ENCODE measurements around the gene CYB5R2.

DNA sequence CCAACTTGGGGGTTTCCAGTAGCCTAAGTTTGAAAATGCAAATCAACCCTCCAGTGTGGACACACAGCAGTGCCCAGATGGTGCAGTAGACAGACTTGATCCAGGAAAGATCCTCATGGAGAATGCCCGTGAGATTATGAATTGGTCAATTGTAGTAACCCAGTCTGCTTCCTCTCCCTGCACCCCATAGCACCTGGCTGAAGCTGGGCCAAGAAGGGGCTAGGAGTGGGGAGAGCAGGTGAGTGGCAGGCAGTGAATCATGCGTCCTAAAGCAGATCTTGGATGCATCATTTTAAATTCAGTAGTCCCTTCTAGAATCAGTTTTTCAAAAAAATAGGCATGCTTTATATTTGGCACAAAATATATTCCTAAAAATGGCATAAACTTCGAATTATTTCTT is 52.2 kb downstream of the CYB5R2 start:
- TF ChIP-seq ZFP30 (CRISPR knock-in tag; IDR thresholded peaks at IDR 0.05): no peak
- no peak for TF ChIP-seq ZNF70 (CRISPR knock-in tag; IDR thresholded peaks at IDR 0.05)
- TF ChIP-seq TOX (CRISPR knock-in tag; IDR thresholded peaks at IDR 0.05; ENCODE audit: borderline replicate concordance): no peak
- TF ChIP-seq ZNF8 (CRISPR knock-in tag; IDR thresholded peaks at IDR 0.05): no peak
- TF ChIP-seq, protein P1, sequence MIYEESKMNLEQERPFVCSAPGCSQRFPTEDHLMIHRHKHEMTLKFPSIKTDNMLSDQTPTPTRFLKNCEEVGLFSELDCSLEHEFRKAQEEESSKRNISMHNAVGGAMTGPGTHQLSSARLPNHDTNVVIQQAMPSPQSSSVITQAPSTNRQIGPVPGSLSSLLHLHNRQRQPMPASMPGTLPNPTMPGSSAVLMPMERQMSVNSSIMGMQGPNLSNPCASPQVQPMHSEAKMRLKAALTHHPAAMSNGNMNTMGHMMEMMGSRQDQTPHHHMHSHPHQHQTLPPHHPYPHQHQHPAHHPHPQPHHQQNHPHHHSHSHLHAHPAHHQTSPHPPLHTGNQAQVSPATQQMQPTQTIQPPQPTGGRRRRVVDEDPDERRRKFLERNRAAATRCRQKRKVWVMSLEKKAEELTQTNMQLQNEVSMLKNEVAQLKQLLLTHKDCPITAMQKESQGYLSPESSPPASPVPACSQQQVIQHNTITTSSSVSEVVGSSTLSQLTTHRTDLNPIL (CRISPR knock-in tag; IDR thresholded peaks at IDR 0.05; ENCODE audit: low read depth): no peak
- TF ChIP-seq, protein P2, sequence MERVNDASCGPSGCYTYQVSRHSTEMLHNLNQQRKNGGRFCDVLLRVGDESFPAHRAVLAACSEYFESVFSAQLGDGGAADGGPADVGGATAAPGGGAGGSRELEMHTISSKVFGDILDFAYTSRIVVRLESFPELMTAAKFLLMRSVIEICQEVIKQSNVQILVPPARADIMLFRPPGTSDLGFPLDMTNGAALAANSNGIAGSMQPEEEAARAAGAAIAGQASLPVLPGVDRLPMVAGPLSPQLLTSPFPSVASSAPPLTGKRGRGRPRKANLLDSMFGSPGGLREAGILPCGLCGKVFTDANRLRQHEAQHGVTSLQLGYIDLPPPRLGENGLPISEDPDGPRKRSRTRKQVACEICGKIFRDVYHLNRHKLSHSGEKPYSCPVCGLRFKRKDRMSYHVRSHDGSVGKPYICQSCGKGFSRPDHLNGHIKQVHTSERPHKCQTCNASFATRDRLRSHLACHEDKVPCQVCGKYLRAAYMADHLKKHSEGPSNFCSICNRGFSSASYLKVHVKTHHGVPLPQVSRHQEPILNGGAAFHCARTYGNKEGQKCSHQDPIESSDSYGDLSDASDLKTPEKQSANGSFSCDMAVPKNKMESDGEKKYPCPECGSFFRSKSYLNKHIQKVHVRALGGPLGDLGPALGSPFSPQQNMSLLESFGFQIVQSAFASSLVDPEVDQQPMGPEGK (CRISPR knock-in tag; IDR thresholded peaks at IDR 0.05; ENCODE audit: borderline replicate concordance): no peak
- TF ChIP-seq GLIS3 (CRISPR knock-in tag; IDR thresholded peaks at IDR 0.05): no peak
- TF ChIP-seq RARB (CRISPR knock-in tag; IDR thresholded peaks at IDR 0.05): no peak
- no peak for TF ChIP-seq ZC3H10 (CRISPR knock-in tag; IDR thresholded peaks at IDR 0.05)
- no peak for TF ChIP-seq ISL1 (CRISPR knock-in tag; IDR thresholded peaks at IDR 0.05)
- TF ChIP-seq, protein P3, sequence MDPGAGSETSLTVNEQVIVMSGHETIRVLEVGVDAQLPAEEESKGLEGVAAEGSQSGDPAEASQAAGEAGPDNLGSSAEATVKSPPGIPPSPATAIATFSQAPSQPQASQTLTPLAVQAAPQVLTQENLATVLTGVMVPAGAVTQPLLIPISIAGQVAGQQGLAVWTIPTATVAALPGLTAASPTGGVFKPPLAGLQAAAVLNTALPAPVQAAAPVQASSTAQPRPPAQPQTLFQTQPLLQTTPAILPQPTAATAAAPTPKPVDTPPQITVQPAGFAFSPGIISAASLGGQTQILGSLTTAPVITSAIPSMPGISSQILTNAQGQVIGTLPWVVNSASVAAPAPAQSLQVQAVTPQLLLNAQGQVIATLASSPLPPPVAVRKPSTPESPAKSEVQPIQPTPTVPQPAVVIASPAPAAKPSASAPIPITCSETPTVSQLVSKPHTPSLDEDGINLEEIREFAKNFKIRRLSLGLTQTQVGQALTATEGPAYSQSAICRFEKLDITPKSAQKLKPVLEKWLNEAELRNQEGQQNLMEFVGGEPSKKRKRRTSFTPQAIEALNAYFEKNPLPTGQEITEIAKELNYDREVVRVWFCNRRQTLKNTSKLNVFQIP (CRISPR knock-in tag; IDR thresholded peaks at IDR 0.05; ENCODE audit: borderline replicate concordance, low read depth): no peak
- TF ChIP-seq, protein P4, sequence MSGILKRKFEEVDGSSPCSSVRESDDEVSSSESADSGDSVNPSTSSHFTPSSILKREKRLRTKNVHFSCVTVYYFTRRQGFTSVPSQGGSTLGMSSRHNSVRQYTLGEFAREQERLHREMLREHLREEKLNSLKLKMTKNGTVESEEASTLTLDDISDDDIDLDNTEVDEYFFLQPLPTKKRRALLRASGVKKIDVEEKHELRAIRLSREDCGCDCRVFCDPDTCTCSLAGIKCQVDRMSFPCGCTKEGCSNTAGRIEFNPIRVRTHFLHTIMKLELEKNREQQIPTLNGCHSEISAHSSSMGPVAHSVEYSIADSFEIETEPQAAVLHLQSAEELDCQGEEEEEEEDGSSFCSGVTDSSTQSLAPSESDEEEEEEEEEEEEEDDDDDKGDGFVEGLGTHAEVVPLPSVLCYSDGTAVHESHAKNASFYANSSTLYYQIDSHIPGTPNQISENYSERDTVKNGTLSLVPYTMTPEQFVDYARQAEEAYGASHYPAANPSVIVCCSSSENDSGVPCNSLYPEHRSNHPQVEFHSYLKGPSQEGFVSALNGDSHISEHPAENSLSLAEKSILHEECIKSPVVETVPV (CRISPR knock-in tag; IDR thresholded peaks at IDR 0.05): no peak
- TF ChIP-seq BACH2 (CRISPR knock-in tag; IDR thresholded peaks at IDR 0.05; ENCODE audit: borderline replicate concordance): no peak

Measured in SK-N-SH treated with all-trans-retinoic acid at 6 μM for 48 hours (cell line).